OCI-M2 (cell line): ENCODE results near the gene C14orf119.
"Not testable (repeated sequence)": the region's sequence is repeated elsewhere in the genome, so short reads cannot be mapped to it uniquely, and the experiment has no call there.

Experiments used
- DNase-seq: peaks from one replicate; lab custom pipeline; 2025; ENCODE audit not compliant: unreplicated experiment; lab: John Stamatoyannopoulos, UW

Gene C14orf119

GRCh38 chr14:23108169-23108568, 12.9 kb downstream of the C14orf119 start:
- not testable (repeated sequence) for DNase-seq

- DNase-seq = no peak
These were observed 14.5 kb downstream of the C14orf119 start for GRCh38 chr14:23109769-23110168.

GRCh38 chr14:23110579-23111365, 15.5 kb downstream of the C14orf119 start:
- DNase-seq = no peak

GRCh38 chr14:23112359-23113178, 17.3 kb downstream of the C14orf119 start:
- peak; percentile 57 for DNase-seq

GRCh38 chr14:23113431-23114119, 18.3 kb downstream of the C14orf119 start:
- no peak for DNase-seq

GRCh38 chr14:23114120-23114458, 18.8 kb downstream of the C14orf119 start:
- no peak for DNase-seq

- no peak for DNase-seq
These were observed 19.3 kb downstream of the C14orf119 start for GRCh38 chr14:23114669-23115038.

GRCh38 chr14:23115039-23115731, 19.9 kb downstream of the C14orf119 start:
- no peak for DNase-seq

- no peak for DNase-seq
These were observed 20.6 kb downstream of the C14orf119 start for GRCh38 chr14:23115918-23116317.

GRCh38 chr14:23117371-23118020, 22.2 kb downstream of the C14orf119 start:
- DNase-seq = no peak

- no peak for DNase-seq
These were observed 23.4 kb downstream of the C14orf119 start, which contains the start of gene CEBPE for GRCh38 chr14:23118506-23119362. TSS of gene CEBPE (minus strand) at chr14:23119255. CDS start at chr14:23119091, 164 bp downstream.

- no peak for DNase-seq
These were observed 24.3 kb downstream of the C14orf119 start for GRCh38 chr14:23119363-23120327.

GRCh38 chr14:23120541-23121251, 25.4 kb downstream of the C14orf119 start:
- DNase-seq = peak; percentile 68

GRCh38 chr14:23121361-23121771, 26.1 kb downstream of the C14orf119 start:
- DNase-seq = no peak

GRCh38 chr14:23122086-23122485, 26.8 kb downstream of the C14orf119 start:
- DNase-seq = no peak

- no peak for DNase-seq
These were observed 28.1 kb downstream of the C14orf119 start for GRCh38 chr14:23123419-23123818.

GRCh38 chr14:23124337-23124954, 29.1 kb downstream of the C14orf119 start:
- no peak for DNase-seq
